Endothelial cell of umbilical vein (primary cell): ENCODE data around the gene C1orf122. TPM values are rescaled to one million over a fixed set of nuclear protein-coding genes. Genes with fewer than 3 reads are reported as not detected.

ENCODE experiments used
- BruUV-seq: library from RNA; stranded (reverse); fragments of 400-500 nt; replicated peaks from 2 replicates; lab custom pipeline; 2021; lab: Mats Ljungman, UMichigan
- CTCF ChIA-PET: fragments of 300-600, 350-600 bp; sonication (Branson Sonifier 250); formaldehyde crosslinking; loops from one replicate; lab custom pipeline; 2021; ENCODE audit warnings: antibody characterized with exemption, inconsistent platforms; lab: Charles Lee
- POLR2A ChIA-PET: fragments of 300-600, 350-600 bp; sonication (Branson Sonifier 250); formaldehyde crosslinking; loops from one replicate; lab custom pipeline; 2021; ENCODE audit warnings: antibody characterized with exemption, inconsistent platforms; lab: Charles Lee
- DNase-seq: peaks from one replicate; pipeline ENCODE4 v3.0.0-alpha.2; 2011; ENCODE audit warnings: low read depth, low spot score
- FAIRE-seq: peaks from 2 replicates; lab custom pipeline; 2011; peaks lifted over from hg19 to GRCh38; lab: Jason Lieb, UNC
- H2AFZ ChIP-seq: 2 replicates; pipeline ENCODE4 v1.6.0; 2012; ENCODE audit warnings: low read depth, low read length, control low read depth, inconsistent platforms
- H3K27ac ChIP-seq: 2 replicates; pipeline ENCODE4 v1.5.1; 2011; ENCODE audit warnings: low read depth, mild to moderate bottlenecking, control low read depth, low read length, moderate library complexity; ENCODE audit not compliant: insufficient read depth
- H3K27me3 ChIP-seq, 2 experiments: 2 replicates each; pipeline versions ENCODE4 v1.6.0 to v1.6.1; 2011; ENCODE audit warnings: low read length in 2 of 2, mixed read lengths in 1 of 2; ENCODE audit not compliant: control insufficient read depth in 2 of 2, insufficient read depth in 2 of 2
- H3K36me3 ChIP-seq, 2 experiments: 2 replicates in 1 of 2; 3 replicates in 1 of 2; pipeline ENCODE4 v1.5.1; 2011; ENCODE audit warnings: low read length in 2 of 2, mild to moderate bottlenecking in 1 of 2, moderate library complexity in 1 of 2; ENCODE audit not compliant: control insufficient read depth in 2 of 2, insufficient read depth in 2 of 2; ENCODE audit errors: extremely low read depth in 1 of 2
- H3K4me1 ChIP-seq: 3 replicates; pipeline ENCODE4 v1.5.1; 2011; ENCODE audit warnings: mild to moderate bottlenecking, low read length; ENCODE audit not compliant: control insufficient read depth, insufficient read depth; ENCODE audit errors: extremely low read depth
- H3K4me2 ChIP-seq: 2 replicates; pipeline ENCODE4 v1.6.1; 2011; ENCODE audit warnings: low read length, control low read depth, mixed read lengths; ENCODE audit not compliant: insufficient read depth
- H3K4me3 ChIP-seq, 3 experiments: fragments of 200-600 bp in 1 of 3; sonication (generic), shearing (Covaris generic) in 1 of 3; replicated peaks in 1 of 3; 2 replicates each; pipeline ENCODE4 v1.5.1; 2011 to 2016; ENCODE audit warnings: control low read depth in 3 of 3, low read length in 3 of 3, mild to moderate bottlenecking in 2 of 3, inconsistent platforms in 1 of 3, low read depth in 1 of 3, moderate library complexity in 1 of 3; ENCODE audit not compliant: insufficient read depth in 1 of 3
- H3K79me2 ChIP-seq: 2 replicates; pipeline ENCODE4 v1.6.0; 2012; ENCODE audit warnings: low read length, inconsistent platforms; ENCODE audit not compliant: control insufficient read depth, insufficient read depth
- H3K9ac ChIP-seq: replicated peaks from 2 replicates; pipeline ENCODE3; 2011; ENCODE audit warnings: low read length, control low read depth; ENCODE audit not compliant: insufficient read depth; ENCODE audit errors: extremely low read depth
- H3K9me1 ChIP-seq: replicated peaks from 3 replicates; pipeline ENCODE4 v1.6.0; 2011; ENCODE audit warnings: mild to moderate bottlenecking, low read length; ENCODE audit not compliant: control insufficient read depth, insufficient read depth; ENCODE audit errors: extremely low read depth
- H3K9me3 ChIP-seq: replicated peaks from 2 replicates; pipeline ENCODE4 v1.5.1; 2012; ENCODE audit warnings: low read length, inconsistent platforms; ENCODE audit not compliant: control insufficient read depth, insufficient read depth
- H4K20me1 ChIP-seq: replicated peaks from 2 replicates; pipeline ENCODE3; 2011; ENCODE audit warnings: mild to moderate bottlenecking, low read length; ENCODE audit not compliant: control insufficient read depth, insufficient read depth; ENCODE audit errors: extremely low read depth
- EZH2 ChIP-seq: IDR thresholded peaks from 2 replicates; pipeline ENCODE4 v1.6.1; 2012; ENCODE audit warnings: borderline replicate concordance, low read depth, mild to moderate bottlenecking, moderate library complexity, low read length, inconsistent platforms; ENCODE audit not compliant: severe bottlenecking
- FOS ChIP-seq: IDR thresholded peaks from 2 replicates; pipeline ENCODE4 v1.6.1; 2011; ENCODE audit warnings: mild to moderate bottlenecking, low read length, moderate library complexity, borderline replicate concordance; ENCODE audit not compliant: insufficient read depth
- GATA2 ChIP-seq: IDR thresholded peaks from 2 replicates; pipeline ENCODE4 v1.7.0; 2011; ENCODE audit warnings: low read depth, mild to moderate bottlenecking, moderate library complexity, mixed read lengths, low read length; ENCODE audit not compliant: insufficient read length, insufficient read depth
- JUN ChIP-seq: IDR thresholded peaks from 2 replicates; pipeline ENCODE4 v1.6.1; 2011; ENCODE audit warnings: borderline replicate concordance, low read depth; ENCODE audit not compliant: insufficient read length, insufficient read depth
- MYC ChIP-seq: IDR thresholded peaks from one replicate; pipeline ENCODE4 v1.6.1; 2011; ENCODE audit warnings: mild to moderate bottlenecking, low read depth, low read length
- POLR2A ChIP-seq: IDR thresholded peaks from 2 replicates; pipeline ENCODE4 v1.6.1; 2012; ENCODE audit warnings: low read depth, mild to moderate bottlenecking, control low read depth, low read length
- POLR2AphosphoS5 ChIP-seq: IDR thresholded peaks from 2 replicates; pipeline ENCODE4 v1.6.1; 2012; ENCODE audit warnings: low read depth, mild to moderate bottlenecking, control low read depth, low read length, moderate library complexity; ENCODE audit not compliant: insufficient read depth
- dilution Hi-C: fragments of 300-500 bp; cut with MboI; formaldehyde crosslinking; loops from one replicate; pipeline ENCODE4 v1.15.0; 2019; ENCODE audit warnings: low sequenced_read_pairs; ENCODE audit not compliant: extremely low pct_ligation_motif_present
- intact Hi-C: fragments of 100-400 bp; cut with micrococcal nuclease; formaldehyde crosslinking; loops from one replicate; pipeline ENCODE4 v1.10.0; 2022
- polyA plus RNA-seq, 4 experiments: library from polyadenylated mRNA; depleted of rRNA in 3 of 4; stranded (reverse) in 3 of 4; unstranded in 1 of 4; fragments of >200 nt; gene quantifications; 2 replicates each; pipeline versions ENCODE4 v1.2.1 to v1.2.3, GENCODE V29; 2011 to 2012; ENCODE audit warnings: missing spikeins in 1 of 4
- total RNA-seq: library from RNA; stranded (reverse); gene quantifications from 2 replicates; pipeline ENCODE4 v1.2.3, GENCODE V29; 2021
- TF ChIP-seq, protein P1 (sequence below), 2 donors: IDR thresholded peaks; 1 replicate in 1 of 2; 2 replicates in 1 of 2; pipeline ENCODE4 v1.5.1; 2011; ENCODE audit warnings: low read length in 2 of 2, mild to moderate bottlenecking in 2 of 2, moderate library complexity in 2 of 2, control low read depth in 1 of 2, inconsistent platforms in 1 of 2, low read depth in 1 of 2; ENCODE audit not compliant: insufficient read depth in 1 of 2; ENCODE audit errors: extremely low read depth in 1 of 2
- TF ChIP-seq, protein P2 (sequence below): IDR thresholded peaks from 2 replicates; pipeline ENCODE4 v1.6.1; 2011; ENCODE audit not compliant: insufficient read depth, insufficient read length

Gene C1orf122
- total and polyA plus RNA-seq, 2 donors (not counting 3 experiments of a cell fraction or from before 2014, with no cell fraction given), result 32.8 to 38.8 TPM

DNA sequence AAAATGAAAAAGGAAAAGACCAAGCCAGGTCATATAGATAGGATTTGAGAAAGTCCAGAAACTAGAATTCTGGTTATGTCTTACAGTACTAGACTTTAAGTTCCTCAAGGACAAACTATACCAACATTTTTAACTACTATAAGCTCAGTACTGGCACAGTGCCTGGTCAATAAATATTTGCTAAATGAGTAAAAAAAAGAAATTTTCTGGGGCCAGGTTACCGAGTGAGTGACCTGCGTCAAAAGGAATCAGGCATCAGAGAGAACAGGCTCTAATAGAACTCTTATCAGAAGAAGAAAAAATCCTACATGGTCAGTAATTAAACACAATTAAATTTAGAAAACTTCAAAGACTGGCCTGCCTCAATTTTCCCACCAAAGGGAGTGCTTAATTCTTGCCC lies 24.2 kb downstream of the C1orf122 start:
- Histone ChIP-seq H4K20me1 (no peaks in the 10 kb centered on the region), H2AFZ (no peak overlapping the region), H3K27me3 (no peaks in the 10 kb centered on the region), H3K9ac (no peak overlapping the region), H3K4me3 (no peak overlapping the region), H3K4me2 (no peak overlapping the region), H3K79me2 (no peaks in the 10 kb centered on the region), H3K9me3 (no peaks in the 10 kb centered on the region), H3K36me3 (peaks cover 14 to 16% of the 10 kb centered on the region in 2 experiments), H3K9me1 (no peaks in the 10 kb centered on the region), H3K27ac (no peak overlapping the region), H3K4me1 (no peaks in the 10 kb centered on the region)
- ChIA-PET POLR2A (no interaction called here), CTCF (interaction anchor here (0.7 kb wide), 1 partner anchor 28 kb away, joined by 3 read pairs; the partner anchor contains the start of gene MTF1)
- intact Hi-C loops, result no loop called here
- TF ChIP-seq, protein P1, sequence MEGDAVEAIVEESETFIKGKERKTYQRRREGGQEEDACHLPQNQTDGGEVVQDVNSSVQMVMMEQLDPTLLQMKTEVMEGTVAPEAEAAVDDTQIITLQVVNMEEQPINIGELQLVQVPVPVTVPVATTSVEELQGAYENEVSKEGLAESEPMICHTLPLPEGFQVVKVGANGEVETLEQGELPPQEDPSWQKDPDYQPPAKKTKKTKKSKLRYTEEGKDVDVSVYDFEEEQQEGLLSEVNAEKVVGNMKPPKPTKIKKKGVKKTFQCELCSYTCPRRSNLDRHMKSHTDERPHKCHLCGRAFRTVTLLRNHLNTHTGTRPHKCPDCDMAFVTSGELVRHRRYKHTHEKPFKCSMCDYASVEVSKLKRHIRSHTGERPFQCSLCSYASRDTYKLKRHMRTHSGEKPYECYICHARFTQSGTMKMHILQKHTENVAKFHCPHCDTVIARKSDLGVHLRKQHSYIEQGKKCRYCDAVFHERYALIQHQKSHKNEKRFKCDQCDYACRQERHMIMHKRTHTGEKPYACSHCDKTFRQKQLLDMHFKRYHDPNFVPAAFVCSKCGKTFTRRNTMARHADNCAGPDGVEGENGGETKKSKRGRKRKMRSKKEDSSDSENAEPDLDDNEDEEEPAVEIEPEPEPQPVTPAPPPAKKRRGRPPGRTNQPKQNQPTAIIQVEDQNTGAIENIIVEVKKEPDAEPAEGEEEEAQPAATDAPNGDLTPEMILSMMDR (IDR thresholded peaks at IDR 0.05; ENCODE audit: extremely low read depth in 1 of 2, insufficient read depth in 1 of 2, low read depth in 1 of 2, low read length in 2 of 2), result no peak
- TF ChIP-seq FOS (no peak), POLR2AphosphoS5 (no peak), GATA2 (no peak), JUN (no peak), MYC (no peak), POLR2A (no peak), EZH2 (no peak)
- TF ChIP-seq, protein P2, sequence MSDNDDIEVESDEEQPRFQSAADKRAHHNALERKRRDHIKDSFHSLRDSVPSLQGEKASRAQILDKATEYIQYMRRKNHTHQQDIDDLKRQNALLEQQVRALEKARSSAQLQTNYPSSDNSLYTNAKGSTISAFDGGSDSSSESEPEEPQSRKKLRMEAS, result no peak
- DNase-seq, result no peak
- no TSS peak for BruUV-seq
- FAIRE-seq, result no peak
- dilution Hi-C loops, result no loop called here
